Activated B cell treated with CpG ODN at 0.5 μM for 24 hours (primary cell): ENCODE results near the gene WDR62. TPM values are rescaled to one million over a fixed set of nuclear protein-coding genes. Genes with fewer than 3 reads are reported as not detected.

Experiments
- ATAC-seq: fragments of 200-7000 bp; cut with Tn5 transposase; one replicate; pipeline ENCODE4 v1.10.0; 2021; ENCODE audit warnings: low read depth, mild to moderate bottlenecking, moderate library complexity
- CTCF ChIA-PET: fragments of 350-600 bp; sonication (Branson Sonifier 250); formaldehyde crosslinking; loops from one replicate; lab custom pipeline; 2021; ENCODE audit warnings: antibody characterized with exemption; lab: Charles Lee
- POLR2A ChIA-PET: fragments of 350-600 bp; sonication (Branson Sonifier 250); formaldehyde crosslinking; loops from one replicate; lab custom pipeline; 2021; ENCODE audit warnings: antibody characterized with exemption; lab: Charles Lee
- DNase-seq: peaks from one replicate; pipeline ENCODE4 v3.0.0; 2022
- H3K27ac Mint-ChIP-seq: one replicate; pipeline ENCODE4 v1.8.0; 2020; ENCODE audit warnings: mixed read lengths
- H3K27me3 Mint-ChIP-seq: one replicate; pipeline ENCODE4 v1.8.0; 2021; ENCODE audit warnings: mixed read lengths
- H3K36me3 Mint-ChIP-seq: one replicate; pipeline ENCODE4 v1.8.0; 2021; ENCODE audit warnings: low read depth, mixed read lengths
- H3K4me1 Mint-ChIP-seq: one replicate; pipeline ENCODE4 v1.8.0; 2021; ENCODE audit warnings: mixed read lengths
- H3K4me3 Mint-ChIP-seq: one replicate; pipeline ENCODE4 v1.8.0; 2020; ENCODE audit warnings: mild to moderate bottlenecking, mixed read lengths
- H3K9me3 Mint-ChIP-seq: one replicate; pipeline ENCODE4 v1.8.0; 2020; ENCODE audit warnings: mixed read lengths
- intact Hi-C: fragments of 100-400 bp; cut with micrococcal nuclease; formaldehyde crosslinking; loops from one replicate; pipeline ENCODE4 v1.15.1; 2024
- total RNA-seq: library from RNA; stranded (reverse); gene quantifications from 2 replicates; pipeline ENCODE4 v1.2.3, GENCODE V29; 2022
- TF ChIP-seq, protein P1 (sequence below): fragments of 200-600 bp; IDR thresholded peaks from one replicate; pipeline ENCODE4 v1.8.0; 2022; ENCODE audit warnings: antibody characterized with exemption, mild to moderate bottlenecking

The WDR62 gene
- total RNA-seq, 1 donor from 2014 or later: 3.3 TPM

DNA sequence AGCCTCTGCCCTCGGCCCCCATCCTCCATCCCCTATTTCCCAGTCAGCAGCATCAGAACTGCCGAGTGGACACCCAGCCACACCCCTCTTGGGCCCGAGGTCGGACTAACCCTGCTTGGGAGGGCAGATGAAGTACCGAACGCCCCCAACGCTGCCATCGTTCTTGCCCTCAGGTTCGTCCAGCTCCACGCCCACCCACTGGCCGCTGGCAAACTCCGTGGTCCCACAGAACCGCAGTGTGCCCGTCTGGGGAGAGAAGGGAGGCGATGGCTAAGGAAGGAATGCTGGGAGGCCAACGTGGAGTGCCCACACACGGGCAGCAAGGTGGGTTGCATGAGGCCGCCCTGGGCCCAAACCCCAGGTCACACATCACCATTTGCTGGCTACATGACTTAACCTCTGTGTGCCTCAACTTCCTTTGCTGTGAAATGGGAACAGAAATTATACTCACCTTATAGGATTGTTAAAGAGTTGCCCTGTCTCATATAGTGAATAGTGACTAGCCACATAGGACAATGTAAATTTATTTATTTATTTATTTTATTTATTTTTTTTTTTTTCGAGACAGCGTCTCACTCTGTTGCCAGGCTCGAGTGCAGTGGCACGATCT is 35.5 kb upstream of the WDR62 start:
- H3K27ac Mint-ChIP-seq: no peak overlapping the region
- H3K4me1 Mint-ChIP-seq: peaks cover 11% of the 10 kb centered on the region
- ATAC-seq: no peak
- no peak overlapping the region for H3K4me3 Mint-ChIP-seq
- no peaks in the 10 kb centered on the region for H3K9me3 Mint-ChIP-seq
- peaks cover 25% of the 10 kb centered on the region for H3K36me3 Mint-ChIP-seq
- CTCF ChIA-PET: no interaction called here
- intact Hi-C loops: no loop called here
- POLR2A ChIA-PET: no interaction called here
- DNase-seq: no peak
- TF ChIP-seq, protein P1, sequence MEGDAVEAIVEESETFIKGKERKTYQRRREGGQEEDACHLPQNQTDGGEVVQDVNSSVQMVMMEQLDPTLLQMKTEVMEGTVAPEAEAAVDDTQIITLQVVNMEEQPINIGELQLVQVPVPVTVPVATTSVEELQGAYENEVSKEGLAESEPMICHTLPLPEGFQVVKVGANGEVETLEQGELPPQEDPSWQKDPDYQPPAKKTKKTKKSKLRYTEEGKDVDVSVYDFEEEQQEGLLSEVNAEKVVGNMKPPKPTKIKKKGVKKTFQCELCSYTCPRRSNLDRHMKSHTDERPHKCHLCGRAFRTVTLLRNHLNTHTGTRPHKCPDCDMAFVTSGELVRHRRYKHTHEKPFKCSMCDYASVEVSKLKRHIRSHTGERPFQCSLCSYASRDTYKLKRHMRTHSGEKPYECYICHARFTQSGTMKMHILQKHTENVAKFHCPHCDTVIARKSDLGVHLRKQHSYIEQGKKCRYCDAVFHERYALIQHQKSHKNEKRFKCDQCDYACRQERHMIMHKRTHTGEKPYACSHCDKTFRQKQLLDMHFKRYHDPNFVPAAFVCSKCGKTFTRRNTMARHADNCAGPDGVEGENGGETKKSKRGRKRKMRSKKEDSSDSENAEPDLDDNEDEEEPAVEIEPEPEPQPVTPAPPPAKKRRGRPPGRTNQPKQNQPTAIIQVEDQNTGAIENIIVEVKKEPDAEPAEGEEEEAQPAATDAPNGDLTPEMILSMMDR: no peak
- H3K27me3 Mint-ChIP-seq: no peaks in the 10 kb centered on the region

DNA sequence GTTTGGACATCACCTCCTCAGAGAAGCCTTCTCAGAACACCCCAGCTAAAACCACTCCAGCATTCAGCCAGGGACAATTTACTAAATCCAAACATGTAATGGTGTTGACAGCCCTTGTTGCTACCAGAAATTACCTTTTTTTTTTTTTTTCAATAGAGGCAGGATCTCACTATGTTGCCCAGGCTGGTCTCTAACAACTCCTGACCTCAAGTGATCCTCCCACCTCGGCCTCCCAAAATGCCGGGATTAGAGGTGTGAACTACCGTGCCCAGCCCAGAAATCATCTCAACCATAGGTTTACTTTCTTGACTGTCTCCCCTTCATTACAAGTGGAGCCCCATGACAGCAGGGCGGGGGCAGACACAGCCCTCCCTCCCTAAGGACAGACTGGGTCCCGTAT is 31.3 kb upstream of the WDR62 start:
- no peak for DNase-seq
- no peak for ATAC-seq
- intact Hi-C loops: no loop called here
- no peak overlapping the region for H3K27ac Mint-ChIP-seq
- CTCF ChIA-PET: no interaction called here
- H3K4me3 Mint-ChIP-seq: no peak overlapping the region
- no peaks in the 10 kb centered on the region for H3K4me1 Mint-ChIP-seq
- POLR2A ChIA-PET: no interaction called here
- H3K27me3 Mint-ChIP-seq: no peaks in the 10 kb centered on the region
- TF ChIP-seq, protein P1: no peak
- H3K36me3 Mint-ChIP-seq: peaks cover 16% of the 10 kb centered on the region
- no peaks in the 10 kb centered on the region for H3K9me3 Mint-ChIP-seq

DNA sequence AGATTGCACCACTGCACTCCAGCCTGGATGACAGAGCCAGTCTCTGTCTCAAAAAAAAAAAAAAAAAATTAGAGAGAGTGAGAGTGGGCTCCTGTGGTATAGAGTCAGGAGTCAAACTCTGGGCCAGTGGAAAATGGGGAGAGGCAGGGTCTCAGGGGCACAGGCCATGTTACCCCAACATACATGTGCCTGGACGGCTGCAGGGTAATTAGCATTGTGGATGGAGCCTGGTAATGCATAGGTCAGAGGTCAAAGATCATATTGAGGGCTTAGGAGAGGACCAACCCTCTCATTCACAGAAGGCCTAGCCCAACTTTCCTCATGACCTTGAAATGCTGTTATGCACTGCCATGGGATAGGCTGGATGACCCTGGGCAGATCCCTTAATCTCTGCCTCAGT is 29.2 kb upstream of the WDR62 start:
- ATAC-seq (no peak), DNase-seq (no peak)
- H3K27me3 Mint-ChIP-seq: no peaks in the 10 kb centered on the region
- no peak overlapping the region for H3K27ac Mint-ChIP-seq
- H3K9me3 Mint-ChIP-seq: no peaks in the 10 kb centered on the region
- H3K4me1 Mint-ChIP-seq: no peaks in the 10 kb centered on the region
- TF ChIP-seq, protein P1: no peak
- intact Hi-C loops: no loop called here
- CTCF ChIA-PET: no interaction called here
- peaks cover 16% of the 10 kb centered on the region for H3K36me3 Mint-ChIP-seq
- no peak overlapping the region for H3K4me3 Mint-ChIP-seq
- POLR2A ChIA-PET: no interaction called here

DNA sequence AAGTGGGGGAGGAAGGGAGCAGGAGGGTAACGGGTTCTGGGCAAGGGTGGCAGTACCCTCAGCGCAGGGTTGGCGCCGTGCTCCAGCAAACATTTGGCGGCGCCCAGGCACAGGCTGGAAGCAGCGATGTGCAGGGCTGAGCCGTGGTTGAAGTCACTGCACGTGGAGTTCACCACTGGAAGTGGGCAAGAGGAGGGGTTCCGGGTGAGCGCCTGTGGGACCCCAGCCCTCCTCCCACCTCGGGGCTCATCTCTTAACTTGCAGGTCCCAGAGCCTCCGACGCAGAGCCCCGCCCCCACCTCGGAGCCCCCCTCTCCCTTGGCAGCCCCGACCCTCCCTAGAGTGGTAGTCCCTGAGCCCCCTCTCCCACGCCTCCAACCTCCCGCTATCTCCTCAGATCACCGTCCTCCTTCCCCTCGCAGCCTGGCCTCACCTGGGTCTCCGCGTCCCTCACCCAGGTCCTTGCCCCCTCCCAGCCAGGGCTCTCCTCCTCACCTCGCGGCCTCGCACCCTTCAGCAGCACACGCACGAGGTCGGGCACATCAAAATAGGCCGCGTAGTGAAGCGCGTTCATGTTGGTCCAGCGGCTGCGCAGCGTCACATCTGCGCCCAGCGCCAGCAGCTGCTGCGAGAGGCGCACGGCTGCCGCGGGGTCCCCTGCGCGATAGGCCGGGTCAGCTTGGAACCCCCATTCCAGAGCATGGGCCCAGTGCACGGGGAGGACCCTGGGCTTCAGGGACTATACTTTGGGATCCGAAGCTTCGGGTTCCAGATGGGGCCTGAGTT is 28.4 kb upstream of the WDR62 start:
- DNase-seq: no peak
- POLR2A ChIA-PET: no interaction called here
- Mint-ChIP-seq H3K4me1 (no peaks in the 10 kb centered on the region), H3K4me3 (no peak overlapping the region), H3K27ac (no peak overlapping the region), H3K27me3 (no peaks in the 10 kb centered on the region), H3K9me3 (no peaks in the 10 kb centered on the region), H3K36me3 (peaks cover 13% of the 10 kb centered on the region)
- TF ChIP-seq, protein P1: no peak
- CTCF ChIA-PET: no interaction called here
- intact Hi-C loops: no loop called here
- no peak for ATAC-seq

DNA sequence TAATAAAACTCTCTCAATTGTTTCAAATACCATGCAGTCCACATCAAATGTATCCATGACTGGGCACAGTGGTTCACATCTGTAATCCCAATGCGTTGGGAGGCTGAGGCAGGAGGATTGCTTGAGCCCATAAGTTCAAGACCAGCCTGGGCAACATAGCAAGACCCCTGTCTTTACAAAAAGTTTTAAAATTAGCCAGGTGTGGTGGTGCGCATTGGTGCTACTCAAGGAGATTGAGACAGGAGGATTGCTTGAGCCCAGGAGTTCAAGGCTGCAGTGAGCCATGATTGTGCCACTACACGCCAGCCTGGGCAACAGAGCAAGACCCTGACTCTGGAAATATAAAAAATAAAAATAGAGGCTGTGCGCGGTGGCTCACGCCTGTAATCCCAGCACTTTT is 27.0 kb upstream of the WDR62 start:
- peaks cover 11% of the 10 kb centered on the region for H3K36me3 Mint-ChIP-seq
- ChIA-PET POLR2A (no interaction called here), CTCF (no interaction called here)
- no peaks in the 10 kb centered on the region for H3K9me3 Mint-ChIP-seq
- DNase-seq: no peak
- peaks cover 1% of the 10 kb centered on the region for H3K27me3 Mint-ChIP-seq
- TF ChIP-seq, protein P1: no peak
- intact Hi-C loops: no loop called here
- H3K4me3 Mint-ChIP-seq: no peak overlapping the region
- peaks cover 6% of the 10 kb centered on the region for H3K4me1 Mint-ChIP-seq
- no peak overlapping the region for H3K27ac Mint-ChIP-seq
- ATAC-seq: no peak
